NCI-H1694 (cell line): ENCODE results near the gene REXO1.

Source experiments
- DNase-seq: peaks from one replicate; lab custom pipeline; 2025; lab: John Stamatoyannopoulos, UW

The REXO1 gene

GRCh38 chr19:1828279-1829238 is 19.7 kb downstream of the REXO1 start:
- no peak for DNase-seq

GRCh38 chr19:1827566-1828278 is 20.6 kb downstream of the REXO1 start:
- DNase-seq: no peak

DNA sequence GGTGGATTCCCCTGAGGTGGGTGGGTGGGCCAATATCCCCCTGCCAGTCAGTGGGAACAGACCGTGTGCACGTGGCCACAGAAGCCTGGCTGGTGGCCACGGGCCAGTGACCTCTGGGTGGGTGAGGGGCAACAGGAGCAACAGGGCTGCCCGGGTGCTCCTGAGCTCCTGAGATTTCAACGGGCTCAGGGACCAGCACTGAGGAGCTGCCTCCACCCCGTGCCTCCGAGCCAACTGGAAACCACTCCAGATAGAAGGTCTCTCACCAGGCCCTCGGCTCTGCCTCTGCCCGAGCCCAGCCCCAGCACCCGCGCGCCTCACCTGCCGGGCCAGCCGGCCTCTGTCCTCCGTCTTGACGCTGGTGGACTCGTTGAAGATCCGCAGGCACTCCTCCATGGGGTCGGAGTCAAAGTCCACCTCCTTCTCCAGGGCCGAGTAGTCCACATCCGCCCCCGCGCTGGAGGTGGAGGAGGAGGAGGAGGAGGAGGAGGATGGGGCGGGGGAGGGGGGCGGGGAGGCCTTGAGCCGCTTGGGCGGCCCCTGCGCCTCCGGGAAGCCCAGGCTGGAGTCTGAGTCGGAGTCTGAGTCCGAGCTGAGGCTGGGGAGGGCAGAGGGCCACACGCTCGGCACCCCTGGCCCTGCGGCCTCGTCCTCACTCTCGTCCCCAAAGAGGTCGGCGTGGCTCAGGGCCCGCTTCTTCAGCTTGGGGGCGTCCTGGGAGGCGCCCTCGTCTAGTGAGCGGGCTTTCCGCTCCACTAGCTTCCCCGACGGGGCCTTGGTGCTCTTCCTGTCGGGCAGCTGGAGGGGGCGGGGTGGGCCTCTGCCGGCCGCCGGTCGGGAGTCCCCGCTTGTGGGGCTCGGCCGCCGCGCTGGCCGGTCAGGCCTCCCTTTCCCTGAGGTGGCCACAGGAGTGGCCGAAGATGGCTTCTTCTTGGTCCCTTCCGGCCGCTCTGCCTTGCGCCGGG is 21.4 kb downstream of the REXO1 start:
- no peak for DNase-seq

DNA sequence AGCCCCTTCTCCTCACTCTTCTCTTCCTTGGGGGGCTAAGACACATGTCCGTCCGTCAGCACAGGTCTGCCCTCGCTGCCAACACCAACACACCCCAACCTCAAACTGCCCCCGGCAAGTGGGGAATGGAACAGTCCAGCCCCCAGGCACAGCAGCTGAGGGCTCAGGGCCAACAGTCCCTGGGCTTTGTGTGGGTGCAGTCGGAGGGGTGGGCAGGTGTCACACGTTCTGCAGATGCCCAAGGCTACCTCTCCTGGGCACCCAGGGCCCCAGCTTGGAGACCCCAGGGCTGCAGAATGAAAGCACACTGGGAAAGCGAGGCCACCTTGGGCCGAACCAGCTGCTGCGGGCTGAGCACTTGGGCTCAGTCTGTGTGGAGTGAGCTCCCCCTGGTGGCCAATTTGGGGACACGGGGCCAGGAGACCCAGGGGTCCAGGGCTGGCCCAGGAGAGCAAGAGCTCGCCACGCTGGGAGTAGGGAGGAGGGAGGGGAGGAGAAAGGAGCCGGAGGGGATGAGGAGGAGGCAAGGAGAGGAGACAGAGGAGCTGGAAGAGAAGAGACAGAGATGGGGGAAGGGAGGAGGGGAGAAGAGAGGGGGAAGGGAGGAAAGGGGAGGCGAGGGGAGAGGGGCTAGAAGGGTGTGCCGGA is 22.2 kb downstream of the REXO1 start:
- DNase-seq: peak; percentile 55

- no peak for DNase-seq
Observed at GRCh38 chr19:1824252-1824622, 24.0 kb downstream of the REXO1 start.

DNA sequence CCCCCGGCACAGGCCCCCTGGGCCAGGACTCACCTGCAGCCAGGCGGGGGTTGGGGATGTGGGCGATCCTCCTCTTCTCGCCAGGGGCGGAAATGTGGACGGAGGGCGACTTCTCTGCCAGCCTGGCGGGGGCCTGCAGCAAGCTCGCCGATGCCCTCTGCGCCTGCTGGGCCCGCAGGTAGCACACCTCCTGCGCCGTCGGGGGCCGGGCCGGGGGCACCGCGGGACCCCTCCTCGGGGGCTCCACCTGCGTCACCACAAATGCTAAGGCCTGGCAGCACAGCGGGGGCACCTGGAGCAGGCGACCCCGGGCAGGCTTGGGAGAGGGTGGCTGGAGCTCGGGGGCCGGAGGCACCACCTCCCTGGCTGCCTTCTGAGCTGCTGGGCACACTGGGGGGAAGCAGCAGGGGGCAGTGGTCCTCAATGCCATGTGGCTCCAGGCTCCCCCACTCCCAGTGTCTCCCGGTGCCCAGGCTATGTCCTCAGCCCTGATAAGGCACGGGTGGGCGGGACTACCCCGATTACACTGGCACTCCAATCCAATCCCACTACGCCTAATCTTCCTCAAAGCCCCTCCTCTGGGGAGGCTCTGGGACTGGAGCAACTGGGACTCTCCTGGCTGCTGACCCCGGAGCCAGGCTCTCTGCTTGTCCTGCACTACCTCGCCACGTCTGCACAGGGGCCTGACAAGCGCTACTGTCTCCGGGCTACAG is 24.6 kb downstream of the REXO1 start:
- no peak for DNase-seq

DNA sequence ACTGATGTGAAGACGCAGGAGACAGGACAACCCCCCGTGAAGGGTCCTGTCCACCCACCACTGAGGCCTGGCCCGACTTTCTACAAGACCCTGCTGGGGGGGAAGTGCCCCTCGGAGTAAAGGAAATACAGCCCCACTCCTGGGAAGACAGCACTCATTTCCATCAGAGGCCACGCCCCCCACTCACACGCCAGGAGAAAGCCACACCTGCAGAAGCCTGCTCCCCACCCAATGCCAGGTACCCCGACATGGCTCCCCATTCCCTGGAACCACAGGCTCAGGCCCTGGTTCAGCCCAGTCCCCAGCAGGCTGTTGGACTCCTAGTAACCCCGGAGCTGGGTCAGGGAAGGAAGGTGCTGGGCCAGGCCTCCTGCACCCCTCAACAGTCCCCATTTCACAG is 25.3 kb downstream of the REXO1 start:
- no peak for DNase-seq

GRCh38 chr19:1822210-1822609 is 26.1 kb downstream of the REXO1 start:
- DNase-seq: peak; percentile 38

DNA sequence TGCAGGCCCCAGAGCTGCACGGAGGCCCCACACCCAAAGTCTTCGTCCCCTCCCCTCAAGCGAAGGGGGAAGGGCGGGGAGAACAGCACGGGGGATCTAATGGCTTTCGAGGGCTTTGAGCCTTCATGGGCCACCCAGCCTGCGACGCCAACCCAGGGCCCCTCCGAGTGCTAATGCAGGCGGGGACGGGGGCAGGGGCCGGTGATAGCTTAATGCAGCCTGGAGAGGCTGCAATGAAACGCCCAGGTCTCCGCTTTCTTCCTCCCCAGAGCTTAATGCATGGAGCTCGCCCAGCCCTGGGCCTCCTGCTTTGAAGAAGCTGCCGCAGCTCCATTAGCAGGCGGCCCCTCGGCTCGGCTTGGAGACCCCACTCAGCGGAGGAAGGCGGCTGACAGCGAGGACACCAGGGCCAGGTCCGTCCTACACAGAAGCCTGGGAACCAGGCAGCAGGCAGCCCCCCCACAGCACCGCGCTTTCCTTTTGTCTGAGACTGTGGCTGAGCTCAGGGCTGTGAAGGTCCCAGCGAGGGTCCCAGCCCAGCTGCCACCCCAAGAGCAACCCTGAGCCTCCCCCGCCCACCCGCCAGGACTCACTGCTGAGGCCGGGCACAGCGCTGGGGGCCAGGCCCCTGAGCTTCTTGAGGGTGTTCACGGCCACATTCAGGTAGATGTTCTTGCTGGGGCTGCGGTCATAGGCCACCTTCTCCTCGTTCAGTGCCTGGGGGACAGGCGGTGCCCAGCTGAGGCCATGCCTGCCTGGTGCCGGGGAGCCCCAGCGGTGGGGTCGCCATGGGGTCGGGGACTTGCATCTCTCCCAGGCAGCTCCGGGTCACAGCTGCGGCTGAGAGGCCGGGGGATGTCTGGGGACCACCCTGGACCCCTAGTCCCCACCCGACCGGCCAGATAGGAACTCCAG is 28.7 kb downstream of the REXO1 start:
- DNase-seq: no peak

DNA sequence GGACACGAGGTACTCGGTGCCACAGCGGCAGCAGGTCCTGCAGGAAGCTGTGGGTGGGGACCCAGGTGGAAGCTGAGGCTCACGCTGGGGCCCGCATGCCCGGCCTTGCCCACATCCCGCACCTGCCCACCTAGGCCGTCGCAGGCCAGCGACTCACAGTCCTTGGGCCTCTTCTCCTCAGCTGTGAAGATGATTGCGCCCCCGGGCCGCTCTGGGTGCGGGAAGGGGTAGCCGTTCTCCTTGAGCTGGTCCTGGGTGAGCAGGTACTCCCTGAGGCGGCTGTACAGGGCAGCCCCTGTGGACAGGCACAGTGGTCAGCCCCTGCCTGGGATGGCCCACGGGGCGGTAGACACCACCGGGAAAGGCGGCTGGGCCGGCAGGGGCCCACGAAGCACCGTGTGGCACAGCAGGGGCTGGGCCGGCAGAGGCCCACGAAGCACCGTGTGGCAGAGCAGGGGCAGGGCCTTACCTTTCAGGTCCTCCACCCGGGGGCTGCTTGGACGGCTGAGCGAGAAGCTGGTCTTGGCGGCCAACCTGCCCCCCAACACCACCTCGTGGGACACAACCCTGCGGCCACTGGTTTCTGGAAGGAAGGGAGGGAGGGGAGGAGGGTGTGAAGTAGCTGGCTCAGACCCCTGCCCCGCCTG is 29.6 kb downstream of the REXO1 start:
- no peak for DNase-seq

- no peak for DNase-seq
Observed at GRCh38 chr19:1817553-1818179, 30.6 kb downstream of the REXO1 start.

DNA sequence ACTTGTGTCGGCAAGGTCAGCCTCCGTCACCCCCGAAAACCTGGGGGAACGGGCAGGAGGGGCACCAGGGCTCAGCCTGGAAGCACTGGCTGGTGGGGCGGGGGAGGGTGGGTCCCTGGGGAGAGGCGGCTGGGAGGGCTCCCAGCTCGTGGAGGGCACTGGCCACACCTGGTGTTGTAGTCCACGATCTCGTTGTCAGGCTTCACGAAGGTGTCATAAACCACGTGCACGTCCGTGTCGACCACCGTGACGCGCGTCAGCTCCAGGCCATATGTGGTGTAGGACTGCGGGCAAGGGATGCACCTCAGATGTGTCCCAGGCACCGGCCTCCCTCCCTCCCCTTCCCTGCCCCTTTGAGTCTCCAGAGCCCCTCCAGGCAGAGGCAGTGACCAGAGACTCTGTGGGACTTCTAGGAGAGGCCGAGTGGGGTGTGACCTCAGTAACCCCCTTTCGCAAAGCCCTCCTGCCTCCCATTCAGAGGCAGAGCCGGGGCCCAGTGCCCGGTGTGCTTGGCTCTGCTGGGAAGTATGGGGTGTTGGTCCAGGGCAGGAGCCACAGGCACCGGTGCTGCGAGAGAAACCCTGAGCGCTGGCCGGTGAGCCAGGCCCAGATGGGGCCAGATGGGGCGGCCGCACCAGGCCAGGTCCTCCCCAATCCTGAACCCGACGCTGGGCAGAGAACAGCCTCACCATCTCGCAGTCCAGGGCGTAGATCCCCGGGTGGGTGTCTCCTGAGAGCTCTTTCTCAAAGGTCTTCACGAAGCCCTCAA is 31.6 kb downstream of the REXO1 start:
- DNase-seq: no peak

- DNase-seq: no peak
Observed at GRCh38 chr19:1815605-1816529, 32.4 kb downstream of the REXO1 start.

DNA sequence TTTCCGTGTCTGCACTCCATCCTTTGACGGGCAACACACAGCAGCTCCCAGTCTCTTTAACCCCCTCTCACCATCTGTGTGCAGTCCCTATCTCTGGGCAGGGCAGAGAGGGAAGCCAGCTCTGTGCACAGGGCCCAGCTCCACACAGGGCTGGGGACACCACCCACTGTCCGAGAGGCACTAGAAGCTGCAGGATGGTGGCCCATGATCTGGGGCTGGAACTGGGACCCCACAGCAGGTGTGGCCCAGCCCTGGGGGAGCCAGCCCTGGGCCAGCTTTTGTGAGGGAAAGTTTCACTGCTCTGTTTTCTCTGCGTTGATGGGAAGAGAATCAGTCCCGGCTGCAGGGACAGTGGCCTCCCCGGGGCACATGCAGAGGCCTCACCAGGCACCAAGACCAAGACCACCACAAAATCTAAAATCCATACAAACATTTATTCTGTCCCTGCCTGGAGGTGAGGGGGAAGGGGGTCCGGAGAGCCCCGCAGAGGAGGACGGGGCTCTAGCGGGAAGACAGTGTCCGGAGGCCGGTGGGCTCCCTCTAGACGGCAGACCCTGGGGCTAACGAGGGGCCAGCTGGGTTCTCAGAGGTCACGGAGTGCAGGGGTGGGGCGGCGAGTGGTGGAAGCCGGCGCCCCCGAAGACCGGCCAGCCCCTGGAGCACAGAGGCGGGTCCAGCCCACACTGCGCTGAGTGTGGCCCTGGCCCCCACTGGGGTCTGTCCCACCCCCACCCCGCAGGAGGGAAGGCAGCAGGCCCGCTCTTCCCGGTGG is 33.3 kb downstream of the REXO1 start:
- DNase-seq: no peak

DNA sequence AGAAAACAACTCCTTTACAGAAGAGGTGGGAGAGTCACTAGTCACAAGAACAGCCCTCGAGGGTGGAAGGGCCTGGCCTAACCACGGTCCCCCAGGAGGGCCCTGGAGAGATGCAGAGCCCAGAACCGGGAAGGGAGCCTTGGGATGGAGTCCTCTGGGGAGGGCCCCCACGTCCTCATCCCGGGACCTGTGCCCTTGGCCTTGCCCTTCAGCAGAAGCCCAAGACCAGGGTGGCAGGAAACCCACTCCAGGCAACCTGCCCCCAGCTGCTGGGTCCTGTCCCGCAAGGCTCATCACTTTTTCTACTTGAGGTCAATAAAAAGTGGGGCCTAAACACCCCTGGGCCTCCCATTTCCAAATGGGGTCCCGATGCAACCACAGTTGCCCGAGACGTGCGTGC is 33.9 kb downstream of the REXO1 start:
- DNase-seq: no peak
